ENCODE data around the gene TMTC3.

TMTC3 gene

GRCh38 chr12:88219861-88220260, 77.8 kb downstream of the TMTC3 start:
- Histone ChIP-seq H3K4me3 (ENCODE audit: insufficient read depth, low read length, poor library complexity, severe bottlenecking) (no peak overlapping the region), H3K79me2 (ENCODE audit: insufficient read depth, low read length) (no peaks in the 10 kb centered on the region), H3K27me3 (ENCODE audit: low read length) (no peaks in the 10 kb centered on the region), H3F3A (ENCODE audit: insufficient read depth) (no peaks in the 10 kb centered on the region), H3K9me3 (ENCODE audit: insufficient read depth, low read length) (no peaks in the 10 kb centered on the region), H3K4me2 (ENCODE audit: low read depth, low read length, poor library complexity, severe bottlenecking) (no peak overlapping the region), H2AFZ (ENCODE audit: low read depth, low read length, severe bottlenecking) (no peak overlapping the region), H3K27ac (ENCODE audit: low read depth, low read length) (no peak overlapping the region), H4K20me1 (ENCODE audit: low read depth, low read length) (no peaks in the 10 kb centered on the region), H3K9ac (ENCODE audit: low read length) (no peak overlapping the region), H3K9me2 (replicated peaks; ENCODE audit: insufficient read depth, low read length) (0 out of 2 replicates have a peak, but pooled peaks cover 4% of the 10 kb centered on the region), H3K36me3 (ENCODE audit: low read length) (no peaks in the 10 kb centered on the region)
- TF ChIP-seq CTCF (IDR thresholded peaks at IDR 0.05; ENCODE audit: insufficient read depth, low read length, poor library complexity, severe bottlenecking) = no peak
- TF ChIP-seq EZH2phosphoT487 (conservative IDR thresholded peaks at IDR 0.05; ENCODE audit: low read length) = no peak

- no peak overlapping the region for H2AFZ ChIP-seq (ENCODE audit: low read depth, low read length, severe bottlenecking)
- H3K27ac ChIP-seq (ENCODE audit: low read depth, low read length) = no peak overlapping the region
- H3K27me3 ChIP-seq (ENCODE audit: low read length) = no peaks in the 10 kb centered on the region
- H3K9me3 ChIP-seq (ENCODE audit: insufficient read depth, low read length) = no peaks in the 10 kb centered on the region
- no peaks in the 10 kb centered on the region for H4K20me1 ChIP-seq (ENCODE audit: low read depth, low read length)
- 0 out of 2 replicates have a peak, but pooled peaks cover 4% of the 10 kb centered on the region for H3K9me2 ChIP-seq (replicated peaks; ENCODE audit: insufficient read depth, low read length)
- H3K36me3 ChIP-seq (ENCODE audit: low read length) = no peaks in the 10 kb centered on the region
- no peak overlapping the region for H3K4me3 ChIP-seq (ENCODE audit: insufficient read depth, low read length, poor library complexity, severe bottlenecking)
- H3K9ac ChIP-seq (ENCODE audit: low read length) = no peak overlapping the region
- no peaks in the 10 kb centered on the region for H3F3A ChIP-seq (ENCODE audit: insufficient read depth)
- H3K4me2 ChIP-seq (ENCODE audit: low read depth, low read length, poor library complexity, severe bottlenecking) = no peak overlapping the region
- H3K79me2 ChIP-seq (ENCODE audit: insufficient read depth, low read length) = no peaks in the 10 kb centered on the region
- TF ChIP-seq CTCF (IDR thresholded peaks at IDR 0.05; ENCODE audit: insufficient read depth, low read length, poor library complexity, severe bottlenecking) = no peak
- no peak for TF ChIP-seq EZH2phosphoT487 (conservative IDR thresholded peaks at IDR 0.05; ENCODE audit: low read length)
Observed at GRCh38 chr12:88223519-88223918, 81.4 kb downstream of the TMTC3 start.

GRCh38 chr12:88225776-88226175, 83.7 kb downstream of the TMTC3 start:
- no peaks in the 10 kb centered on the region for H4K20me1 ChIP-seq (ENCODE audit: low read depth, low read length)
- H3K27ac ChIP-seq (ENCODE audit: low read depth, low read length) = no peak overlapping the region
- TF ChIP-seq EZH2phosphoT487 (conservative IDR thresholded peaks at IDR 0.05; ENCODE audit: low read length) (no peak), CTCF (IDR thresholded peaks at IDR 0.05; ENCODE audit: insufficient read depth, low read length, poor library complexity, severe bottlenecking) (no peak)
- no peaks in the 10 kb centered on the region for H3K79me2 ChIP-seq (ENCODE audit: insufficient read depth, low read length)
- H3K27me3 ChIP-seq (ENCODE audit: low read length) = no peaks in the 10 kb centered on the region
- no peaks in the 10 kb centered on the region for H3K36me3 ChIP-seq (ENCODE audit: low read length)
- no peak overlapping the region for H2AFZ ChIP-seq (ENCODE audit: low read depth, low read length, severe bottlenecking)
- no peak overlapping the region for H3K4me2 ChIP-seq (ENCODE audit: low read depth, low read length, poor library complexity, severe bottlenecking)
- H3K9me3 ChIP-seq (ENCODE audit: insufficient read depth, low read length) = no peaks in the 10 kb centered on the region
- H3K9ac ChIP-seq (ENCODE audit: low read length) = no peak overlapping the region
- no peaks in the 10 kb centered on the region for H3F3A ChIP-seq (ENCODE audit: insufficient read depth)
- no peak overlapping the region for H3K4me3 ChIP-seq (ENCODE audit: insufficient read depth, low read length, poor library complexity, severe bottlenecking)
- H3K9me2 ChIP-seq (replicated peaks; ENCODE audit: insufficient read depth, low read length) = 0 out of 2 replicates have a peak, but pooled peaks cover 4% of the 10 kb centered on the region

Measured in SU-DHL-6 (cell line).